Coronary artery (tissue), 2 donors: ENCODE results near the gene CPNE4.

Experiments used
- DNase-seq: peaks from one replicate; pipeline ENCODE4 v3.0.0-alpha.2; 2017; ENCODE audit warnings: low spot score
- H3K27ac ChIP-seq, 2 donors: fragments of 200-600 bp; sonication (generic); one replicate each; pipeline ENCODE4 v1.5.1; 2016 to 2019
- H3K4me3 ChIP-seq: fragments of 200-600 bp; sonication (generic); 2 replicates; pipeline ENCODE4 v1.5.1; 2016; ENCODE audit warnings: mild to moderate bottlenecking, moderate library complexity
- TF ChIP-seq, protein P1 (sequence below): fragments of 200-600 bp; sonication (generic); IDR thresholded peaks from one replicate; pipeline ENCODE4 v1.5.1; 2019; ENCODE audit warnings: antibody characterized with exemption

Gene CPNE4

DNA sequence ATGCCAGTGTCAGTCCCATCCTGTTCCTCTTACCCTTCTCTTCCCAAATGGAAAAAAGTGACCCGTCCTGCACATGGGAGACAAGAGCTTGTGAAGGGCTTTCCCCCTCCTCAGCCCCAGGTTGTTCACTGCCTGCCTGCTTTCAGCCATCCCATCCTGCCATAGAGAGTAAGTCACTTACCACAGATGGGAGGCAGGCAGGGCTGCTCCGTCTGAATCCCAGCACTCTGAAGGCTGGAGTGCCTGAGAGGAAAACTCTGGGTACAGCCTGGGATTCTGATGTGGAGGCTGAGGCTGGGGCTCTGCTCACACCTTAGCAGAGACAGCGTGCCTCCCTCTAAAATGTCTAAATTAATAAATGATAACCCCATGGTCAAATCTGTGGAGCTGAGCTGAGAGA, 14.8 kb downstream of the CPNE4 start:
- TF ChIP-seq, protein P1, sequence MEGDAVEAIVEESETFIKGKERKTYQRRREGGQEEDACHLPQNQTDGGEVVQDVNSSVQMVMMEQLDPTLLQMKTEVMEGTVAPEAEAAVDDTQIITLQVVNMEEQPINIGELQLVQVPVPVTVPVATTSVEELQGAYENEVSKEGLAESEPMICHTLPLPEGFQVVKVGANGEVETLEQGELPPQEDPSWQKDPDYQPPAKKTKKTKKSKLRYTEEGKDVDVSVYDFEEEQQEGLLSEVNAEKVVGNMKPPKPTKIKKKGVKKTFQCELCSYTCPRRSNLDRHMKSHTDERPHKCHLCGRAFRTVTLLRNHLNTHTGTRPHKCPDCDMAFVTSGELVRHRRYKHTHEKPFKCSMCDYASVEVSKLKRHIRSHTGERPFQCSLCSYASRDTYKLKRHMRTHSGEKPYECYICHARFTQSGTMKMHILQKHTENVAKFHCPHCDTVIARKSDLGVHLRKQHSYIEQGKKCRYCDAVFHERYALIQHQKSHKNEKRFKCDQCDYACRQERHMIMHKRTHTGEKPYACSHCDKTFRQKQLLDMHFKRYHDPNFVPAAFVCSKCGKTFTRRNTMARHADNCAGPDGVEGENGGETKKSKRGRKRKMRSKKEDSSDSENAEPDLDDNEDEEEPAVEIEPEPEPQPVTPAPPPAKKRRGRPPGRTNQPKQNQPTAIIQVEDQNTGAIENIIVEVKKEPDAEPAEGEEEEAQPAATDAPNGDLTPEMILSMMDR: no peak
- H3K27ac ChIP-seq: no peak overlapping the region
- no peak for DNase-seq

DNA sequence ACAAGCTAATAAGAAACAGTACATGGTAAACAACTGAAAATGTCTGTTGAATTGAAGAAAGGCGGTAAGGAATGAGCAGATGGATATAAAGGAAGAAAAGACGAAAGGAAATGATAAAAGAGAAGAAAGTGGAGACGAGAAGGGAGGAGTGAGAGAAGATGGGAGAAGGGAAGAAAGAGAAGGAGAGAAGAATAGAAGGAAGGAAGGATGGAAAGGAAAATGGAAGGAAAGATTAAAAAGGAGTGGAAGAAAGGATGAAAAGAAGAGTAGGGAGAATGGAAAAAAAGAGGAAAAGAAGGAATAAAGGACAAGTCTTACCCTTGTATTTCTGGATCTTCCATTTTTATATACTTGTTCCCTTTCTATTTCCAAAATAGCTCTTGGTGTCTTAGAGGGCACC, 17.7 kb downstream of the CPNE4 start:
- DNase-seq: no peak
- no peak overlapping the region for H3K27ac ChIP-seq
- no peak overlapping the region for H3K4me3 ChIP-seq
- TF ChIP-seq, protein P1: no peak

More for the DNA sequence above, 14.8 kb downstream of the CPNE4 start:
- H3K4me3 ChIP-seq: no peak overlapping the region

DNA sequence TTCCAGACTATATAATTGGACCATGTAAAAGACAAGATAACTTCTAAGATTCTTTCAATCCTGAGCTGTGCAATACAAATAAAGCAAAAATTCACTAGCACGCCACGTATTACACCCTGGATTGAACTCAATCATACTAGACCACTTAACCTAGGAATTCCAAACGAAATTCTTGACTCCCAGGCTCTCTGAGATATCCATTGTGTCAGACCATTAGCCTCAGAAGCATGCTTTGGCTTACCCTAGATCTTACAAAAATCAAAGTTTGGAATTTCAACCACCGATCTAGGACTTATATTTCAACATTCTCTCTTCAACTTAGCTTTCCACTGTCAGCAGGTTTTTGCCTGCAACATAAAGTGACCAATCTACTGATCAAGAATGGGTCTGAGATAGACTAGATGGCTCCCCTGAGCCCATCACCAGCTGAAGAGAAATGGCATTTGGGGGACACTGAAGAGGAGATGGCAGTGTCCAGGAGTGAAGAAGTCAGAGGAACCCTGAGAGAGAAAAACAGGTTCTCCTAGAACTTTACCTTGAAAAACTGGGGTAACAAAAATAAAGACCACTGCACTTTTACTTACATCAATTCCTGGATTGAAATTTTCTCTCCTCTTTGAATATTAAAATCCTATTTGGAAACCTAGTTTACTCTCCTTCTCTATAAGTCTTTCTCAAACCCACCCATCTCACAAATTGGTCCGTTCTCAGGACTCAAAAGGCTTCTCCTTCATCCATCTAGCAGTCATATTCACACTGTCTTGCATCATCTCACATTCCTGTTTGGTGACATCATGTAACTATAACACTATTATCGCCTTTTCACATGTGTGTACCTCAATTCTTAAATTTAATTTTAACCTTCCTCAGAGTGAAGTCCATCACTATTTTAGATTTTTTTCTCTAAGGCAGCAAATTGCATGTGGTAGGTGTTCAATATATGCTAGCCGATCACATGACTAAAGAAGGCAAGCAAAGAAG, 18.5 kb downstream of the CPNE4 start:
- H3K4me3 ChIP-seq: no peak overlapping the region
- no peak for DNase-seq
- no peak overlapping the region for H3K27ac ChIP-seq
- TF ChIP-seq, protein P1: no peak

DNA sequence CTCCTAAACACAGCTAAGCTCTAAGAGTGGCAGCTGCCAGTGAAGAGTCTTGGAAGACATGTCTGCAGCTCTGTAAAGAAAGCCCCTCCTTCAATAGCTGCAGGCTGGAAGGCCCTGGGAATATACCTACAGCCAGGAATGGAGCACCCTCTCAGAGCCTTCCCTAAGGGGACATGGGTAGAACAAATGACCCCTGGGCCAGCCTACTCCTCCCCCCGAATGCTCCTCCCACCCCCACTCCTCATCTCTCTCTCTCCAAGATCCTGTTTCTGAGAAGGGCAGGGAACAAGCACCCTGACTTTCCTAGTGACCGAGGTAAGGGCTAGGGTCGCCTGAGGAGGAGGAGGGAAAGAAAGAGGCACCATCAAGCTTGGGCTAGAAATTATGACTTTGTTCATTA, 20.7 kb downstream of the CPNE4 start:
- TF ChIP-seq, protein P1: no peak
- H3K4me3 ChIP-seq: no peak overlapping the region
- H3K27ac ChIP-seq: no peak overlapping the region
- DNase-seq: no peak

DNA sequence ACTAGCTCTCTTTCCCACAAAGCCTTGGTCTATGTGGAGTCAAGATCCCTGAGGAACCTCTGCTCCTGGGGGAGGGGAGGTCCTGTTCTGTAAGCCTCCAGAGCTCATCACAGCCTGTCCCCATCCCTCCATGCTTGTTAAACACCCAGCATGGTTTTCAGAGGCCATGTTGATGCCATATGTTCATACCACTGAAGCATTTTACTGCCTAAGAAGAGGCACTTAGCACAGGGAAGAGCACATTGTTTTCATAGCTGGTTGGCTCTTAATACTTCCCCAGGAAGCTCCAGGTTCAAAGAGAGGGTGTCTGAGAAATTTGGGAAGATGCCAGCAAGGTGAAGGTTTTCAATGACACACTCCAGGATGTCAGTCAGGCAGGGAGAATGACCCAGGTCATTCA, 25.6 kb downstream of the CPNE4 start:
- TF ChIP-seq, protein P1: no peak
- Histone ChIP-seq H3K4me3 (no peak overlapping the region), H3K27ac (no peak overlapping the region)
- DNase-seq: no peak

DNA sequence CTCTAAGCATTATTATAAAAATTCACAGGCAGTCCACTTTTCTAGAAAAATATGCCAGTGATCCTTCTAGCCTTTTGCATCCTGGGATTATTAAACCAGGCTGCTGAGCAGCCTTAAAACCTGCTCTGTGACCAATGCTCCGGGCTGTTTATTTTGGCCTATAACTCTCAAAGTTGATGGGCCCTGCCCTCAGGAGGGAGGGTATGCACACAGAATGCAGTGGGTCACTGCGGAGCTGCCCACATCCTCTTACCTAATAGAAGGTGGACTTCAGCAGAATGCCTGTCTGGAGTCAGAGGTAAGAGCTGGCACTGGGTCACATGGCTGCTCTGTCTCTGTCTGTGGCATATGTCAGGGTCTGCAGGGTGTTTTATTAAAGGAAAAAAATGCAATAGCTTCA, 26.0 kb downstream of the CPNE4 start:
- TF ChIP-seq, protein P1: no peak
- no peak for DNase-seq
- no peak overlapping the region for H3K4me3 ChIP-seq
- no peak overlapping the region for H3K27ac ChIP-seq

DNA sequence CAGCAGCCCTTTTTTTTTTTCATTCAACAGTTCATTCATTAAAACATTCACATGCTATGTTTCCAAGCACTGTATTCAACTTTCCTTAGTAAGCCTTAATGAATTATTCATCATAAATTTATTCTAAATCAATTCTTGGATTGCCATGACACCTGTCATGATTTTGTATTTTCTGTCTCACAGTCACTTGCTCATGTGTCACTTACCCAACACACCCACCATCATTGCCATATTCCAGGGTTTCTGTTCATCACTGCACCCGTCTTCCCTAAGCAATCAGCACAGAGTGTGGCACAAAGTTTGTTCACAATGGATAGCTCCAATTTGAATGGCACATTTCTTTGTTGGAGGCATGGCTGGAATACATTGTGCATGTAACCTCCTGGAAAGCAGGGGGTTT, 27.2 kb downstream of the CPNE4 start:
- TF ChIP-seq, protein P1: no peak
- no peak overlapping the region for H3K27ac ChIP-seq

More for the DNA sequence above, 27.2 kb downstream of the CPNE4 start:
- H3K4me3 ChIP-seq: no peak overlapping the region
- no peak for DNase-seq
